Measurements from ENCODE around the gene TEC.
"Not testable (repeated sequence)": the region's sequence is repeated elsewhere in the genome, so short reads cannot be mapped to it uniquely, and the experiment has no call there.

The TEC gene

GRCh38 chr4:48191758-48192157, 77.9 kb downstream of the TEC start:
- Histone ChIP-seq H3K9me3 (ENCODE audit: control insufficient read depth in 1 of 2, low read length in 2 of 2) (no peaks in the 10 kb centered on the region), H3K36me3 (ENCODE audit: control insufficient read depth in 1 of 2, insufficient read depth in 2 of 2, low read length in 2 of 2) (no peaks in the 10 kb centered on the region), H3K4me1 (ENCODE audit: control insufficient read depth in 1 of 2, insufficient read depth in 2 of 2, low read length in 2 of 2) (peaks cover 11 to 14% of the 10 kb centered on the region in 2 donors), H3K4me3 (ENCODE audit: low read depth in 1 of 2, low read length in 2 of 2) (no peak overlapping the region), H3K27ac (ENCODE audit: low read depth, low read length) (no peak overlapping the region), H3K27me3 (ENCODE audit: control insufficient read depth in 1 of 2, insufficient read depth in 2 of 2, low read length in 2 of 2) (no peaks in the 10 kb centered on the region), H3K9ac (ENCODE audit: low read depth in 1 of 2, low read length in 2 of 2) (no peak overlapping the region)

DNA sequence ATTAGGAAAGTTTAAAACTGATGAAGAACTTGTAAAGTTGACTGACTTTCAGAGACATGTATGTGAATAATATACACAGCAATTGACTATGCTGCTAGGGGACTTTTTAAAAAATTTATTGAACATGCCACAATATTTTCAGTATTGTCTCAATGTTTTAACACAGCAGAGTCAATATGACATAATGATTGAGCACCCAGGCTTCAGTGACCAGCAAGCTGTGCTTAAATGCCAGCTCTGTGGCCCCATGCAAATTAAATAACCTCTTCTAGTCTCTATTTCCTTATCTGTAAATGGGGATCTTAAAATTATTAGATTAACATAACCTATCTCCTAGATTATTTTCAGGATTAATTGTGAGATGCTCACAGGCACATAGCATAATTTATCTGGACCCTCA, 78.8 kb downstream of the TEC start:
- Histone ChIP-seq H3K9ac (ENCODE audit: low read depth in 1 of 2, low read length in 2 of 2) (no peak overlapping the region), H3K4me1 (ENCODE audit: control insufficient read depth in 1 of 2, insufficient read depth in 2 of 2, low read length in 2 of 2) (peaks cover 6 to 12% of the 10 kb centered on the region in 2 donors), H3K36me3 (ENCODE audit: control insufficient read depth in 1 of 2, insufficient read depth in 2 of 2, low read length in 2 of 2) (no peaks in the 10 kb centered on the region), H3K9me3 (ENCODE audit: control insufficient read depth in 1 of 2, low read length in 2 of 2) (no peaks in the 10 kb centered on the region), H3K27ac (ENCODE audit: low read depth, low read length) (no peak overlapping the region), H3K27me3 (ENCODE audit: control insufficient read depth in 1 of 2, insufficient read depth in 2 of 2, low read length in 2 of 2) (no peaks in the 10 kb centered on the region), H3K4me3 (ENCODE audit: low read depth in 1 of 2, low read length in 2 of 2) (no peak overlapping the region)

DNA sequence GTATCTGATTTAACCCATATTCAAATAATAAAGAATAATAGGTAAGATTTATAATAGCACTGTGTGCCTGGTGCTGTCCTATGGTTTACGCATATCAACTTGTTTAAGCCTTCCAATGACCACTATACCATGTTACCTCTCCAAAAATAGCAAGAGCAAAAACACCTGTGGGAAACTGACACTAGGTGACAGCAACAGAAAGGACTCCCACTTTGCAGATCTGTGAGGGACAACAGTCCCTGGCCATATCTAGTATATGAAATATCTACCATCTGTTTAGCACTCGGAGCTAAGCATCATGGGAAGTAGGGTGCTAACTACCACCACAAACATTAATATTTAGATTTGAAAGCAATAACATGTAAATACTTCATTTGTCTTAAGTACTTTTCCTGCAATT, 79.9 kb downstream of the TEC start:
- H3K9ac ChIP-seq (ENCODE audit: low read depth in 1 of 2, low read length in 2 of 2), result no peak overlapping the region
- H3K4me3 ChIP-seq (ENCODE audit: low read depth in 1 of 2, low read length in 2 of 2), result no peak overlapping the region
- peaks cover 0 to 7% of the 10 kb centered on the region in 2 donors for H3K4me1 ChIP-seq (ENCODE audit: control insufficient read depth in 1 of 2, insufficient read depth in 2 of 2, low read length in 2 of 2)
- H3K27me3 ChIP-seq (ENCODE audit: control insufficient read depth in 1 of 2, insufficient read depth in 2 of 2, low read length in 2 of 2), result no peaks in the 10 kb centered on the region
- H3K9me3 ChIP-seq (ENCODE audit: control insufficient read depth in 1 of 2, low read length in 2 of 2), result no peaks in the 10 kb centered on the region
- H3K27ac ChIP-seq (ENCODE audit: low read depth, low read length), result no peak overlapping the region
- H3K36me3 ChIP-seq (ENCODE audit: control insufficient read depth in 1 of 2, insufficient read depth in 2 of 2, low read length in 2 of 2), result no peaks in the 10 kb centered on the region

DNA sequence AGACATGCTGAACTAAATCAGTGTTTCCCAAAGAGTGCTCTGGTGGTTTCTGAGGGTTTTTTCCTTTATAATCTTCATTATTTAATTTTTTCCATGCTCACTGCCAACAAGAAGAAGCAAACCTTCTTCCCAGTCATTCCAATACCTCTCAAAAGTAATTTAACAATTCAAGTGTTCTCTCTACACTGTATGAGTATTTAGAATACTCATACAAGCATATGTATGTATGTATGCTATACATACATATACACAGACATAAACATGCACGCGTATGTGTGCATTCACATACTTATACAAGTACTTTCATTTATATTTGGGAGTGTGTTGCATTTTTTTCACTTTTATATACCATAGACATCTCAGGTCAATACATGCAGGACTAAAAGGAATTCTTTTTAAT, 81.2 kb downstream of the TEC start:
- Histone ChIP-seq H3K9me3 (ENCODE audit: control insufficient read depth in 1 of 2, low read length in 2 of 2) (no peaks in the 10 kb centered on the region), H3K4me1 (ENCODE audit: control insufficient read depth in 1 of 2, insufficient read depth in 2 of 2, low read length in 2 of 2) (peaks cover 0 to 3% of the 10 kb centered on the region in 2 donors), H3K27ac (ENCODE audit: low read depth, low read length) (no peak overlapping the region), H3K4me3 (ENCODE audit: low read depth in 1 of 2, low read length in 2 of 2) (no peak overlapping the region), H3K27me3 (ENCODE audit: control insufficient read depth in 1 of 2, insufficient read depth in 2 of 2, low read length in 2 of 2) (no peaks in the 10 kb centered on the region), H3K36me3 (ENCODE audit: control insufficient read depth in 1 of 2, insufficient read depth in 2 of 2, low read length in 2 of 2) (no peaks in the 10 kb centered on the region), H3K9ac (ENCODE audit: low read depth in 1 of 2, low read length in 2 of 2) (no peak overlapping the region)

GRCh38 chr4:48187813-48188212, 81.8 kb downstream of the TEC start:
- Histone ChIP-seq H3K4me3 (ENCODE audit: low read depth in 1 of 2, low read length in 2 of 2) (no peak overlapping the region), H3K36me3 (ENCODE audit: control insufficient read depth in 1 of 2, insufficient read depth in 2 of 2, low read length in 2 of 2) (no peaks in the 10 kb centered on the region), H3K9me3 (ENCODE audit: control insufficient read depth in 1 of 2, low read length in 2 of 2) (no peaks in the 10 kb centered on the region), H3K27me3 (ENCODE audit: control insufficient read depth in 1 of 2, insufficient read depth in 2 of 2, low read length in 2 of 2) (no peaks in the 10 kb centered on the region), H3K4me1 (ENCODE audit: control insufficient read depth in 1 of 2, insufficient read depth in 2 of 2, low read length in 2 of 2) (no peaks in the 10 kb centered on the region), H3K27ac (ENCODE audit: low read depth, low read length) (no peak overlapping the region), H3K9ac (ENCODE audit: low read depth in 1 of 2, low read length in 2 of 2) (no peak overlapping the region)

GRCh38 chr4:48187066-48187465, 82.6 kb downstream of the TEC start:
- H3K9ac ChIP-seq (ENCODE audit: low read depth in 1 of 2, low read length in 2 of 2); H3K4me3 ChIP-seq (ENCODE audit: low read depth in 1 of 2, low read length in 2 of 2); H3K9me3 ChIP-seq (ENCODE audit: control insufficient read depth in 1 of 2, low read length in 2 of 2); H3K36me3 ChIP-seq (ENCODE audit: control insufficient read depth in 1 of 2, insufficient read depth in 2 of 2, low read length in 2 of 2); H3K27ac ChIP-seq (ENCODE audit: low read depth, low read length); H3K27me3 ChIP-seq (ENCODE audit: control insufficient read depth in 1 of 2, insufficient read depth in 2 of 2, low read length in 2 of 2); H3K4me1 ChIP-seq (ENCODE audit: control insufficient read depth in 1 of 2, insufficient read depth in 2 of 2, low read length in 2 of 2): not testable (repeated sequence)

GRCh38 chr4:48186394-48186793, 83.2 kb downstream of the TEC start:
- H3K9me3 ChIP-seq (ENCODE audit: control insufficient read depth in 1 of 2, low read length in 2 of 2); H3K4me3 ChIP-seq (ENCODE audit: low read depth in 1 of 2, low read length in 2 of 2); H3K9ac ChIP-seq (ENCODE audit: low read depth in 1 of 2, low read length in 2 of 2); H3K36me3 ChIP-seq (ENCODE audit: control insufficient read depth in 1 of 2, insufficient read depth in 2 of 2, low read length in 2 of 2); H3K27me3 ChIP-seq (ENCODE audit: control insufficient read depth in 1 of 2, insufficient read depth in 2 of 2, low read length in 2 of 2); H3K4me1 ChIP-seq (ENCODE audit: control insufficient read depth in 1 of 2, insufficient read depth in 2 of 2, low read length in 2 of 2); H3K27ac ChIP-seq (ENCODE audit: low read depth, low read length): not testable (repeated sequence)

- no peaks in the 10 kb centered on the region for H3K27me3 ChIP-seq (ENCODE audit: control insufficient read depth in 1 of 2, insufficient read depth in 2 of 2, low read length in 2 of 2)
- no peak overlapping the region for H3K4me3 ChIP-seq (ENCODE audit: low read depth in 1 of 2, low read length in 2 of 2)
- no peaks in the 10 kb centered on the region for H3K4me1 ChIP-seq (ENCODE audit: control insufficient read depth in 1 of 2, insufficient read depth in 2 of 2, low read length in 2 of 2)
- no peak overlapping the region for H3K27ac ChIP-seq (ENCODE audit: low read depth, low read length)
- no peaks in the 10 kb centered on the region for H3K36me3 ChIP-seq (ENCODE audit: control insufficient read depth in 1 of 2, insufficient read depth in 2 of 2, low read length in 2 of 2)
- no peaks in the 10 kb centered on the region for H3K9me3 ChIP-seq (ENCODE audit: control insufficient read depth in 1 of 2, low read length in 2 of 2)
- H3K9ac ChIP-seq (ENCODE audit: low read depth in 1 of 2, low read length in 2 of 2), result no peak overlapping the region
These were observed 84.8 kb downstream of the TEC start for GRCh38 chr4:48184882-48185281.

DNA sequence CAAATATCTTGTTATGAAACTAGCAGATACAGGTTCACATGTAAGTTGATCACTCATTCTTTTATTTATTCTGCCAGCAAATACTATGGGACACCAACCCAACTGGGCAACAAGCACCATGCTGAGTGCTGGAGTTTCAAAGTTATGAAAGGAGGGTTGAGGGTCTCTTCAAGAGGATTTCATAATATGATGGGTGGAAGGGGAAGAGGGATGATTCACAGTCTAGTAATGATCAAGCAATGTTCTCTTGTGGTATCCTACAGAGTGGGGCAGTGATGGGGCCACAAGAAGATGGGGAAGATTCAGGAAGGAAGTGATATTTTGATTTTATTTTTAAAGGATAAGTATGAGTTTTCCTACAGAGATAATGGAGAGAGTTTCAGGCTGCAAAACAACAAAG, 89.4 kb downstream of the TEC start:
- Histone ChIP-seq H3K27me3 (ENCODE audit: control insufficient read depth in 1 of 2, insufficient read depth in 2 of 2, low read length in 2 of 2) (no peaks in the 10 kb centered on the region), H3K4me3 (ENCODE audit: low read depth in 1 of 2, low read length in 2 of 2) (no peak overlapping the region), H3K4me1 (ENCODE audit: control insufficient read depth in 1 of 2, insufficient read depth in 2 of 2, low read length in 2 of 2) (no peaks in the 10 kb centered on the region), H3K27ac (ENCODE audit: low read depth, low read length) (no peak overlapping the region), H3K36me3 (ENCODE audit: control insufficient read depth in 1 of 2, insufficient read depth in 2 of 2, low read length in 2 of 2) (no peaks in the 10 kb centered on the region), H3K9ac (ENCODE audit: low read depth in 1 of 2, low read length in 2 of 2) (no peak overlapping the region), H3K9me3 (ENCODE audit: control insufficient read depth in 1 of 2, low read length in 2 of 2) (no peaks in the 10 kb centered on the region)

GRCh38 chr4:48178931-48179330, 90.7 kb downstream of the TEC start:
- H3K4me1 ChIP-seq (ENCODE audit: control insufficient read depth in 1 of 2, insufficient read depth in 2 of 2, low read length in 2 of 2), result no peaks in the 10 kb centered on the region
- no peaks in the 10 kb centered on the region for H3K9me3 ChIP-seq (ENCODE audit: control insufficient read depth in 1 of 2, low read length in 2 of 2)
- no peak overlapping the region for H3K9ac ChIP-seq (ENCODE audit: low read depth in 1 of 2, low read length in 2 of 2)
- no peaks in the 10 kb centered on the region for H3K36me3 ChIP-seq (ENCODE audit: control insufficient read depth in 1 of 2, insufficient read depth in 2 of 2, low read length in 2 of 2)
- no peaks in the 10 kb centered on the region for H3K27me3 ChIP-seq (ENCODE audit: control insufficient read depth in 1 of 2, insufficient read depth in 2 of 2, low read length in 2 of 2)
- H3K4me3 ChIP-seq (ENCODE audit: low read depth in 1 of 2, low read length in 2 of 2), result no peak overlapping the region
- H3K27ac ChIP-seq (ENCODE audit: low read depth, low read length), result no peak overlapping the region

GRCh38 chr4:48175806-48176205, 93.8 kb downstream of the TEC start:
- Histone ChIP-seq H3K9me3 (ENCODE audit: control insufficient read depth in 1 of 2, low read length in 2 of 2) (no peaks in the 10 kb centered on the region), H3K27ac (ENCODE audit: low read depth, low read length) (no peak overlapping the region), H3K36me3 (ENCODE audit: control insufficient read depth in 1 of 2, insufficient read depth in 2 of 2, low read length in 2 of 2) (no peaks in the 10 kb centered on the region), H3K9ac (ENCODE audit: low read depth in 1 of 2, low read length in 2 of 2) (no peak overlapping the region), H3K4me3 (ENCODE audit: low read depth in 1 of 2, low read length in 2 of 2) (no peak overlapping the region), H3K4me1 (ENCODE audit: control insufficient read depth in 1 of 2, insufficient read depth in 2 of 2, low read length in 2 of 2) (no peaks in the 10 kb centered on the region), H3K27me3 (ENCODE audit: control insufficient read depth in 1 of 2, insufficient read depth in 2 of 2, low read length in 2 of 2) (no peaks in the 10 kb centered on the region)

All from duodenal mucosa (tissue), 2 donors.